T-helper 2 cell treated with Interferon-gamma antibody and Interleukin-4, amounts not matched to agents 5 μg/mL and 100 μg/mL, for 36 hours (primary cell): Measurements from ENCODE around the gene HSPBAP1.

Experiments
- DNase-seq: peaks from one replicate; pipeline ENCODE4 v3.0.0; 2021; ENCODE audit warnings: low spot score
- H3K27ac Mint-ChIP-seq: one replicate; pipeline ENCODE4 v1.8.0; 2021; ENCODE audit warnings: mild to moderate bottlenecking, mixed read lengths
- H3K27me3 Mint-ChIP-seq: one replicate; pipeline ENCODE4 v1.8.0; 2021; ENCODE audit warnings: low read depth, mixed read lengths
- H3K36me3 Mint-ChIP-seq: one replicate; pipeline ENCODE4 v1.8.0; 2021; ENCODE audit warnings: low read depth, mixed read lengths
- H3K4me1 Mint-ChIP-seq: one replicate; pipeline ENCODE4 v1.8.0; 2021; ENCODE audit warnings: low read depth, mixed read lengths
- H3K4me3 Mint-ChIP-seq: one replicate; pipeline ENCODE4 v1.8.0; 2022; ENCODE audit warnings: mild to moderate bottlenecking, moderate library complexity, mixed read lengths
- H3K9me3 Mint-ChIP-seq: one replicate; pipeline ENCODE4 v1.8.0; 2021; ENCODE audit warnings: mixed read lengths

HSPBAP1 gene

DNA sequence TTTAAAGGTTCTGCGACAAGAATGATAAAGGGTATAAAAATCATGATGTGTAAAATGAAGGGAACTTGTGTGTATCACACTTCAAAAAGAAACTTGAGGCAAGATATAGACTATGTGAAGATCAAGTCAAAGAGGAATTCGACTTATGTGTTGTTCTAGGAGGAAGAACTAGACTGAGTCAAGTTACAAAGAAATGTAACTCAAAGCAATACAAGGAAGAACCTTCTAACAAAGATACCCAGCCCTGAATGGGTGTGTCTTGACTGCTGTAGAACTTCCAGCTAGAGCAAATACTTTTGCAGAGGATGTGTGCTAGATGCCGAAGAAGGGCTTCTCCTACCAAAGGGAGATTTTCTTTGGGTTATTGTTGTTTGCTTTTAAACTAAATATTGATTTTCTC lies 3.7 kb upstream of the HSPBAP1 start:
- Mint-ChIP-seq H3K4me3 (no peak overlapping the region), H3K9me3 (no peaks in the 10 kb centered on the region), H3K4me1 (peaks cover 27% of the 10 kb centered on the region), H3K36me3 (peaks cover 6% of the 10 kb centered on the region), H3K27ac (no peak overlapping the region), H3K27me3 (no peaks in the 10 kb centered on the region)
- DNase-seq: no peak

DNA sequence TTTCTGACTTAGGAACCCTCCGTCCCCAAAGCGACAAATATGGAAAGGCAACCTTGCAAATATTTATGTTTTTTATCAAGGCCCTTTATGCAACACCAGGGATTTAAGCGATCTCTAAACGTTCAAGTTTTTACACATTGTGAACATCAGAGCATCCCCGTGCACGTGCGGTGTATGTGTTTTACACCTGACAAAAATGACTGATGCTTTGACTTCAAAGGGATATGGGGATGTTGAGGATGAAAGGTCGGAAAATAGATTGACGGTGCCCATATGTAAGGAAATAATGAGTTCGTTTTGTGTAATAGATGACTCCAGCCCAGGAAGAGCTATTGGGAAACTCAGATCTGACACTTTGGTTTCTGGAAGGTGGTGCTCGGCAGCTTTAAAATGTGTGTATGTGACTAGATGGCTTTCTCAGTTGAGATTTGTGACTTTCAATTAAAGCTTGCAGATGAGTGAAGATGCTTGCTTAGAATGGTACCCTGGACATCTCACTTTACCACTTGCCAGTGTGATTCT lies 2.1 kb upstream of the HSPBAP1 start:
- Mint-ChIP-seq H3K36me3 (peaks cover 6% of the 10 kb centered on the region), H3K4me3 (peak overlapping the region; percentile 50), H3K27me3 (no peaks in the 10 kb centered on the region), H3K4me1 (peaks cover 27% of the 10 kb centered on the region), H3K9me3 (no peaks in the 10 kb centered on the region), H3K27ac (no peak overlapping the region)
- DNase-seq: no peak

DNA sequence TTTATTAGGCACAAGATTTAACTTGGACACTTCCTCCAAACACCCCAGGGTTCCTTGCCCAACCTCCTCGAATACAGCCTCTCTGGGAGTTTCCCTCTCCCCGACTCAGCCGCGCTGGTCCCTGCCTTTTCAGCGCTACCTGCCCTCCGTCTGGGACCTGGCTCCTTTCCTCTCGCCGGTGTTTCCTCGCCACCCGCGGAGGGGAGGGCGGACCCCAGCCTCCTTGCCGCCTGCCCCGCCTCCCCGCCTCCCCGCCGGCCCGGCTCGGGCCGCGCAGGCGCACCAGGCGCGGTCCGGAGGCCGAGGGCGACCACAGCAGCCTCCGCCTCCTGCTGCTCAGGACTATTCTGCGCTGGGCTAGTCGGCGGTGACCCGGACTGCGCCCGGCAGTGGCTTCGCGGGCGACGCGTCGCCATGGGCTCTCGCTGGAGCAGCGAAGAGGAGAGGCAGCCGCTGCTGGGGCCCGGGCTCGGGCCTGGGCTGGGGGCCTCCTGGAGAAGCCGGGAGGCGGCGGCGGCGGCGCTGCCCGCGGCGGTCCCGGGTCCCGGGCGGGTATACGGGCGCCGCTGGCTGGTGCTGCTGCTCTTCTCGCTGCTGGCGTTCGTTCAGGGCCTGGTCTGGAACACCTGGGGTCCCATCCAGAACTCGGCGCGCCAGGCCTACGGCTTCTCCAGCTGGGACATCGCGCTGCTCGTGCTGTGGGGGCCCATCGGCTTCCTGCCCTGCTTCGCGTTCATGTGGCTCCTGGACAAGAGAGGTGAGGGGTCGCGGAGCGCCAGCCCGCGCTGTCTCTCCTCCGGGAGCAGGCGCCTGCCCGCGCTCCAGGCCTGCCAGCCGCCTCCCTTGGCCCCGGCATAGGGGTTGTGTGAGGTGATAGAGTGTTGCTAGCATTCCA lies 1.4 kb upstream of the HSPBAP1 start, which contains the start of gene SLC49A4:
Gene SLC49A4, plus strand, starts transcription at position 291 of the 895 bp plus-strand sequence. Its CDS starts 124 bp downstream, at position 415.
- peak within 1 kb of the TSS; percentile 79 for H3K27ac Mint-ChIP-seq
- peaks cover 6% of the 10 kb centered on the region for H3K36me3 Mint-ChIP-seq
- peak within 1 kb of the TSS; percentile 89 for H3K4me3 Mint-ChIP-seq
- H3K9me3 Mint-ChIP-seq: no peaks in the 10 kb centered on the region
- peak; percentile 81 for DNase-seq
- H3K27me3 Mint-ChIP-seq: no peaks in the 10 kb centered on the region
- H3K4me1 Mint-ChIP-seq: peaks cover 27% of the 10 kb centered on the region

DNA sequence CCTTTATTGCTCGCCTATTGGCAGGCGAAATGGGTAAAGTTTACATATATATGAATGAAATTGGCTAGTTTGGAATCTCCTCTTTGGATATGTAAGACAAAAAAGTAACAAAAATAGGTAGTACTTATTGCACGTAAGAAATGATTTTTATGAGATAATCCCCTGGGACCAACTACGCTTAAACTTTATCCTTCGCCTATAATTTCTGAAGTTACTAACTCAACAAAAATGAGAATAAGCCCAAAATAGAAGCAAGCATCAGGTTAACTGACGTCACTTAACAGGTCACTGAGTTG lies 800 bp upstream of the HSPBAP1 start:
- Mint-ChIP-seq H3K4me3 (peak overlapping the region; percentile 89), H3K27me3 (no peaks in the 10 kb centered on the region), H3K27ac (peak overlapping the region; percentile 79), H3K9me3 (no peaks in the 10 kb centered on the region), H3K4me1 (peaks cover 27% of the 10 kb centered on the region), H3K36me3 (peaks cover 6% of the 10 kb centered on the region)
- DNase-seq: no peak

DNA sequence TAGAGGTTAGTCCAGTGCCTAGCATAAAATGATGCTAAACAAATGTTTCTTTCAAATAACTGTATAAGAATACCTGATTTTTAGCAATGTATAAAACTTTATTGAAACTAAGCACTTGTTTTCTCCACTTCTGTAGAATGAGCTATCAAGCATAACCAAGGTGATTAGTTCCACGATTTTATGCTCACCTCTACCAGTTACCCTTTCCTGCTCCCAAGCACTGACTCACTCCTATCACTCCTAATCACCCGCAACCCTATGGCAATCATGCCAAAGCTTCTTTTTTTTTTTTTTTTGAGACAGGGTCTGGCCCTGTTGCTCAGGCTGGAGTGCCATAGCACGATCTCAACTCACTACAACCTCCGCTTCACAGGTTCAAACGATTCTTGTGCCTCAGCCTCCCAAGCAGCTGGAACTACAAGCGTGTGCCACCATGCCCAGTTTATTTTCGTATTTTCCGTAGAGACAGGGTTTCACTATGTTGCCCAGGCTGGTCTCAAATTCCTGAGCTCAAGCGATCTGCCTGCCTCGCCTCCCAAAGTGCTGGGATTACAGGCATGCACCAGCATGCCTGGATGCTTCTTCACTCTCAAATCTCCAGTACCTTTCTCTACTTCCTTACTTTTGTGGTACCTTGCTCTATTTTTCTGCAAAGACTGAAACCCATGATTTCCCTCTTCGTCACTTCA lies 3.9 kb downstream of the HSPBAP1 start:
- no peaks in the 10 kb centered on the region for H3K36me3 Mint-ChIP-seq
- no peak overlapping the region for H3K4me3 Mint-ChIP-seq
- no peak for DNase-seq
- H3K27ac Mint-ChIP-seq: no peak overlapping the region
- H3K9me3 Mint-ChIP-seq: no peaks in the 10 kb centered on the region
- H3K27me3 Mint-ChIP-seq: no peaks in the 10 kb centered on the region
- H3K4me1 Mint-ChIP-seq: peaks cover 15% of the 10 kb centered on the region

DNA sequence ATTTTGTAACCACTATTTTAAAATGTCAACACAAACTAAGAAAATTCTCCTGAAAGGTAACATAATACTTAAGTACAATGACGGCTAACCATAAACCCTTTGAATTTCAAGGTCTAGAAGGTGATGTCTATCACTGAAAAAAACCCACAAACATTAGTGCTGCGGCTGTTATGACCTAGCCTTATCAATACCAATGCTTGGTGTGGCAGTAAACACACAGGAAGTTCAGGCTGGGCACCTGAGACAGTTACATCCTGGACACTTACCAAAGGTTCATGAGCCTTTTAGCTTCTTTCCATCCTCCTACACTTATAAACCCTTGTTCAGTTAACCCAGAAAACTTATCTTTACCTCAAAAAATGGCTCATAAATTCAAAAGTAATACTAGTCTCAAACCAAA lies 5.8 kb downstream of the HSPBAP1 start:
- H3K4me3 Mint-ChIP-seq: no peak overlapping the region
- no peaks in the 10 kb centered on the region for H3K36me3 Mint-ChIP-seq
- no peak for DNase-seq
- peaks cover 6% of the 10 kb centered on the region for H3K4me1 Mint-ChIP-seq
- H3K27me3 Mint-ChIP-seq: no peaks in the 10 kb centered on the region
- H3K27ac Mint-ChIP-seq: no peak overlapping the region
- no peaks in the 10 kb centered on the region for H3K9me3 Mint-ChIP-seq

DNA sequence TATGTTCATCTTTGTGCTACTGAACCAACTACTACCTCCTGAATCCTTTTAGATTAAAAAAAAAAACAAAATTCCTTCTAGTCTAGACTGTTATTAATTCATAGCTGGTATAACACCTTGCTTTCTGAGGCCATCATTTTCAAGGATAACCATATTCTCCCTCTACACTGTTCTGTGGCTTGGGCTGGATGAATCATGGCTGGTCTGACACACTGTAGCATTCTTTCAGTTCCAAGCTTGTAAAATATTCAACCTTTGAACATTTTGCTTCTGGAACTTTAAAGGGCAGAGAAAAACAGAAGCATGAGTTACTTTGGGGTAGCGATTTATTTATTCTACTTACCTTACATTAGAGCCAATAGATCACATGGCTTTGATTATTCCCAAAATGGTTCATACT lies 7.6 kb downstream of the HSPBAP1 start:
- H3K9me3 Mint-ChIP-seq: no peaks in the 10 kb centered on the region
- H3K36me3 Mint-ChIP-seq: peaks cover 2% of the 10 kb centered on the region
- no peaks in the 10 kb centered on the region for H3K27me3 Mint-ChIP-seq
- H3K4me3 Mint-ChIP-seq: no peak overlapping the region
- H3K27ac Mint-ChIP-seq: no peak overlapping the region
- peaks cover 5% of the 10 kb centered on the region for H3K4me1 Mint-ChIP-seq
- DNase-seq: no peak

DNA sequence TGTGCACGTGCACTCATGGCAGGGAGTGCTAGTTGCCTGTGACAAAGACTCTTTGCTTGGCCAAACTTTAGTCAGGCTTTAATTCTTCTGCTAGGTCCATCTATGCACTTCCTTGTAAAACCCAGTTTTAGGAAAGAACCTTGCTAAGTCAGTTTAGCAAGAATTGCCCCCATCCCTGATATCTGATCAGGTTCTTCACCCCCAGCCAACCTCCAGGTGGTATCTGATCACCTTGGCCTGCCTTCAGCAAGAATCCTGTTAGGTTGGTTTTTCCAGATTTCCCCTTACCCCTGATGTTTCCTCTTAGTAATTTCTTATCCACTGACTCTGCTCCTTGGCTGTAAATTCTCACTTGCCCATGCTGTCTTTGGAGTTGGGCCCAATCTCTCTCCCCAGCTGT lies 8.4 kb downstream of the HSPBAP1 start:
- H3K27ac Mint-ChIP-seq: no peak overlapping the region
- H3K27me3 Mint-ChIP-seq: no peaks in the 10 kb centered on the region
- peaks cover 2% of the 10 kb centered on the region for H3K36me3 Mint-ChIP-seq
- no peak overlapping the region for H3K4me3 Mint-ChIP-seq
- DNase-seq: no peak
- H3K4me1 Mint-ChIP-seq: peaks cover 5% of the 10 kb centered on the region
- no peaks in the 10 kb centered on the region for H3K9me3 Mint-ChIP-seq

DNA sequence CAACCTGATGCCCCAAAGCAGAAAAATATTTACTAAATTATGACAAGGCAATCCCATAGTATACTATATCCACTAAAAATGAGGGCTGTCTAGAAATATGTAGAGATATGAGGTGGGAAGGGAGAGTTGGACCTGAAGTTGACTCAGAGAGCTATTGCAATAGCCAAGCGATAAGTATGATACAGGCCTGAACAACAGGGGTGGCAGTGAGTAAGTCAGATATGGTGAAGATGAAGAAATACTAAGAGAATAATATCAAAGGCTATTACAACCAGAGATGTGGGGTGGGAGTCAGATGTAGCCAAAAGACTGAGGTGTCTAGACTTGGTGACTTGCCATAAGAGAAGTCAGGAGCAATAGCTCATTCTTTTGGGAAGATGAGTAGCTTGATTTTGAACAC lies 9.2 kb downstream of the HSPBAP1 start:
- no peak overlapping the region for H3K27ac Mint-ChIP-seq
- no peak for DNase-seq

DNA sequence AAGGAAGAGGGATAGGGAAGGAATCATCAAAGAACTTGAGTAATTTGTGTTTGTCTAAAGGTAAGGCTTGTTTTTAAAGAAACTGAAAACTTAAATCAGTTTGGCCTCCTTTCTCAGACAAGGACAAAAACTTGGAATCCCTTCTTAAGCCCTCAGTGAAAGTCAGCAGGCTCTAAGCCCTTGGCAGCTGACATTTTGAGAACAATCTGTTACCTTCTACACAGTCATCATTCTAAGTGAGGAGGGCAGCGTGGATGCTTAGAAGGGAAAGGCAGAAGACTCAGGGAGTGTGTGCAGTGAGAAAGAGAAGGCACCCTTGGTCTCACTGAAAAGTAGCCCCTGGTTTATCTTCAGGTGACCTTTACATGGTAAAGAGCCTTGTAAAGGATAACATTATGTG lies 10.8 kb downstream of the HSPBAP1 start:
- peaks cover 2% of the 10 kb centered on the region for H3K36me3 Mint-ChIP-seq
- no peaks in the 10 kb centered on the region for H3K4me1 Mint-ChIP-seq
- H3K27ac Mint-ChIP-seq: no peak overlapping the region
- H3K4me3 Mint-ChIP-seq: no peak overlapping the region
- H3K27me3 Mint-ChIP-seq: no peaks in the 10 kb centered on the region
- no peaks in the 10 kb centered on the region for H3K9me3 Mint-ChIP-seq
- DNase-seq: no peak

More for the DNA sequence above, 9.2 kb downstream of the HSPBAP1 start:
- no peak overlapping the region for H3K4me3 Mint-ChIP-seq
- H3K27me3 Mint-ChIP-seq: no peaks in the 10 kb centered on the region
- peaks cover 2% of the 10 kb centered on the region for H3K36me3 Mint-ChIP-seq
- peaks cover 5% of the 10 kb centered on the region for H3K4me1 Mint-ChIP-seq
- H3K9me3 Mint-ChIP-seq: no peaks in the 10 kb centered on the region

DNA sequence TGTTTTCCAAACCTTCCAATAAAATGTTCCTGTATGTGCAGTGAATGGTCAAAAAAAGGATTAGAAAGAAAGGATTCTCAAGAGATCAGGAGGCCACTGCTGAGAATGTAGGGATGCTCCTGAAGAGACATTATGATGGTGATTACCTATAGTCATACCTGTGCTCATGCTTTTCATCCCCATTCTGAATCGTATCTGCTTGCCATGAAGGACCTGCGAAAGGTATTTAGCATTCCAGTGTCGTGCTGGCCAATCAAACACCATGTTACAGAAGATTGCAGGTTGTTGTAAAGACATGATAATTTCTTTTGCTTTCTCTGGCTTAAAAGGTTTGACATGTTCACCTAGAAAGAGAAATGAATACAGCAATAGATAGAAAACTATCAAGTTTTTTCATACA lies 16.1 kb downstream of the HSPBAP1 start:
- H3K9me3 Mint-ChIP-seq: no peaks in the 10 kb centered on the region

DNA sequence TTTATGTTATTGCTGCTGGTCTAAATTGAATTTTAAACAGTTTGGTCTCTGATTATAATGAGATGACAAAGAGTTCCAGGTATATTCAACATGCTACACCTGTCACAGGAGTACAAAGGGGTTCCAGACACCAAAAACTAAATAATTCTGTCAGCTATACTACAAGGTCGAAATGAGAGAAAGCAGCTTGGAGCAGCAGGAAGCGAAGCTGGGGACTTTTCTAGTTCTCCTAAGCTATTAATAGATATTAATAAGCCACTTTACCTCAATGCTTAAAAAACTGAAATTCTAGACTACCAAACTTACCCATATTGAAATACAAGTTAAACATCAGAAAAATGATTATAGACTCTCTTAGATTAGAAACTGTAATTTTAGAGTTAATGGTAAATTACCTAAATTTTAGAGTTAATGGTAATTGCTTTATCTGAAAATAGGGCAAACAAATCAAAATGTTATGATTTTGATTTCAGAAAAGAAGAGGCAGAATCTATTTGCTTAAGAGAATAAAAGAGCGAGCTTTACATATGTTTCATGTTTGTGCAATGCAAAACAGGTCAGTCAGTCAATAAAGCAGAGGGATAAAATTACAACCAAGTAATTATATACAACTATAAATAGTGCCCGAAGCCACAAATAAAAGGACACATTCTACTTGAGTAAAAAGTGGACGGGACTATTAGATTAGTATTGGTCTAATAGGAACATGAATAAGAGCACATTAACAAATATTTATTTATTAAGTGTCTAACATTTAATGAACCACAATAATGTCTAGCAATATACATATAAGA lies 16.8 kb downstream of the HSPBAP1 start:
- peaks cover 2% of the 10 kb centered on the region for H3K36me3 Mint-ChIP-seq
- no peak overlapping the region for H3K4me3 Mint-ChIP-seq
- H3K4me1 Mint-ChIP-seq: no peaks in the 10 kb centered on the region
- H3K27ac Mint-ChIP-seq: no peak overlapping the region
- no peaks in the 10 kb centered on the region for H3K27me3 Mint-ChIP-seq
- H3K9me3 Mint-ChIP-seq: no peaks in the 10 kb centered on the region
- DNase-seq: no peak

More for the DNA sequence above, 16.1 kb downstream of the HSPBAP1 start:
- H3K27ac Mint-ChIP-seq: no peak overlapping the region
- peaks cover 2% of the 10 kb centered on the region for H3K36me3 Mint-ChIP-seq
- H3K27me3 Mint-ChIP-seq: no peaks in the 10 kb centered on the region
- DNase-seq: no peak
- H3K4me3 Mint-ChIP-seq: no peak overlapping the region
- H3K4me1 Mint-ChIP-seq: no peaks in the 10 kb centered on the region

DNA sequence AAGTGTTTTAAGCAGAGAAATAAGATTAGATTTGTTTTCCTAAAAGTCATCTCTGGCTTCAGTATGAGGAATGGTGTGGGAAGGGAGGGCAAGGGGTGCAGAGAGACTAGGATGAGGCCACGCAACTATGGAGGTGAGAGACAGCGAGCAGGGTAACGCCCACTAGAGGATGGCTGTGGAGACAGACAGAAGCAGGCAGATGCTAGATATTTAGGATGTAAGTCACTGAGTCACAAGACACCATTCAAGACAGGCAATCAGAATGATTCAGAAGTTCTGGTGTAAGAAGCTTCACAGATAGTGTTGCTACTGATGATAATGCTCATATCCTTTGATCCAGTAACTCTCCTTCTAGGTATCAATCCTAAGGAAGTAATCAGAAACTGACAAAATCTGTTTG lies 19.1 kb downstream of the HSPBAP1 start:
- DNase-seq: no peak
- Mint-ChIP-seq H3K36me3 (no peaks in the 10 kb centered on the region), H3K9me3 (no peaks in the 10 kb centered on the region), H3K4me1 (no peaks in the 10 kb centered on the region), H3K27me3 (no peaks in the 10 kb centered on the region), H3K27ac (no peak overlapping the region), H3K4me3 (no peak overlapping the region)
